Stimulated activated naive CD8-positive, alpha-beta T cell treated with anti-CD3 and anti-CD28 coated beads, Interleukin-15, Interleukin-2, amounts not matched to agents 100 U/mL and 50 U/mL, for 24 hours (primary cell): ENCODE measurements around the gene PTPRC.

Experiments used
- ATAC-seq: fragments of 150-1000 bp; cut with Tn5 transposase; one replicate; pipeline ENCODE4 v1.10.0; 2021
- DNase-seq: peaks from one replicate; pipeline ENCODE4 v3.0.0; 2021

Gene PTPRC

DNA sequence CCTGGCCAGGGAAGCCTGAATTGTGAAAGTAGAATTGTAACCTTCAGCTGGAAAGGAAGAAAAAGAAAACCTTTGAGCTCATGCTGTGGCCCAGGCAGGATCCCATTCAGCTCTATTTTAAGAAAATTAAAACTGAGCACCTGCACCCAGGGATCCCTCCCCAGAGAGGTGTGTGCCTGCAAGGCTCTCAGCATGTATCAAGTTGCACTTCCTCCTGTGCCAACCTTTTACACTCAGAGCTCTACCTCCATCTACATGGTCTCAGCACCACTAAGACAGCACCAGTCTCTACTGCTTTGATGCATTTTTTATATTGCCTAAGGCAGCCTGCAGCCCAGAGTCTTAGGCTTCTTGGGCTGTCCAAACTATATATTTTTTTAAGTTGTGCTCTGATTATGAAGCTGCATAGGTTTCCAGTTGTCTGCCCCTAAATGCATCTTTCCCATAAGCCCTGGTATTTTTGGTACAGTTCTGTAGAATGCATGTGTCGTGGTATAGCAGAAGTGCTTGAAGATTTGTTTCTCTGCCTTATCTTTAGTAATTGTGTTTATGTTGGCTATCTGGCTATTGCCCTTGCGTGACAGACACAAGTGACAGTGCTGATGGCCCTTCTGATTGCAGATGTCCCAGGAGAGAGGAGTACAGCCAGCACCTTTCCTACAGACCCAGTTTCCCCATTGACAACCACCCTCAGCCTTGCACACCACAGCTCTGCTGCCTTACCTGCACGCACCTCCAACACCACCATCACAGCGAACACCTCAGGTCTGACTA, 63.1 kb downstream of the PTPRC start:
- no peak for DNase-seq
- no peak for ATAC-seq

DNA sequence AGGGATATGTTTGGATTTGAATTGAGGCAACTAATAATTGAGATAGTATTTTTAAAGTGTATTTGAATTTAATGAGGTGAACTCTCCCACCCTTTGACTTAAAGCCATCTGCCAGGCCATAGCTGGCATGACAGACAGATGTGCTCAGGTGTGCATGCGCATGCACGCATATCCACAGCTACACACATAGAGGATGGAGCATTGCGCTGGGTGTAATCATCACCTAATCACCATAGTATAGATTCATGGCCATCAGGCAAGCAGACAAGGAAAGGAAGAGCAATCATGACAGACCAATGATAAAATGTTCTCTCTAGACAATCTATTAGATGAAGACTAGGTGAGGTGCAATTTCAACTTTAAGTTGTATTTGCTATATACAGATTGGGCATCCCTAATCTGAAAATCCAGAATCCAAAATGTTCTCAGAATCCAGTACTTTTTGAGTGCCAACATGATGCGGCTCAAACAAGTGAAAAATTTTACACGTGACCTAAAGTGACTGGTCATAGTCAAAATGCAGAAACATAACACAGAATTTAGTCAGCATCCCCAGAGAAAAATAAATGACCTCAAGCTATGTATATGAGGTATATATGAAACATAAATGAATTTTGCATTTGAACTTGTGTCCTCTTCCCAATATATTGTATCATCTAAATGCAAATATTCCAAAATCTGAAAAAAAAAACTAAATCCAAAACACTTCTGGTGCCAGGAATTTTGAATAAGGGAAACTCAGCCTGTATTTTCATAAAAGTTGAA, 70.1 kb downstream of the PTPRC start:
- no peak for ATAC-seq
- DNase-seq, result no peak

- no peak for ATAC-seq
- no peak for DNase-seq
These were observed 73.0 kb downstream of the PTPRC start for GRCh38 chr1:198711837-198712236.

- no peak for ATAC-seq
- DNase-seq, result no peak
These were observed 74.2 kb downstream of the PTPRC start for GRCh38 chr1:198713081-198713480.

DNA sequence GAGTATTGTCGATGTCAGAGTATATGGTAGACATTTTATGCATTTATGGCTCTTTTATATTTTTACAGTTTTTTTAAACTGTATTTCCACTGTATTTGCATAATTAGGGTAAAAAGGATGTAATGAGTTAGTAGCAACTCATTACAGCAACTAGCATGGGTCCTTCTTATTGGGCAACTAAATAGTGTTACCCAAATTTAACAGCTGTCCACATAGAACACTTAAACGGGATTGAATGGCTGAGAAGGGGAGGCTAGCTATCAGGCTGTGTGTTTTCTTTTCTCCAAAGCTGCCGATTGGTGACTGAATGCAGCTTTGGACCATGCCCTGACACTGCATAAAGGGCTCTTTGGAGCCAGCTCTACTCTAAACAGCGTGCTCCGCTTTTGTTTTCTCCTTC, 75.4 kb downstream of the PTPRC start:
- ATAC-seq (no peak), DNase-seq (no peak)

- DNase-seq, result no peak
- no peak for ATAC-seq
These were observed 77.2 kb downstream of the PTPRC start for GRCh38 chr1:198716051-198716450.

- DNase-seq (no peak), ATAC-seq (no peak)
These were observed 78.7 kb downstream of the PTPRC start for GRCh38 chr1:198717510-198717909.

GRCh38 chr1:198723127-198723526, 84.3 kb downstream of the PTPRC start:
- DNase-seq, result no peak
- no peak for ATAC-seq

DNA sequence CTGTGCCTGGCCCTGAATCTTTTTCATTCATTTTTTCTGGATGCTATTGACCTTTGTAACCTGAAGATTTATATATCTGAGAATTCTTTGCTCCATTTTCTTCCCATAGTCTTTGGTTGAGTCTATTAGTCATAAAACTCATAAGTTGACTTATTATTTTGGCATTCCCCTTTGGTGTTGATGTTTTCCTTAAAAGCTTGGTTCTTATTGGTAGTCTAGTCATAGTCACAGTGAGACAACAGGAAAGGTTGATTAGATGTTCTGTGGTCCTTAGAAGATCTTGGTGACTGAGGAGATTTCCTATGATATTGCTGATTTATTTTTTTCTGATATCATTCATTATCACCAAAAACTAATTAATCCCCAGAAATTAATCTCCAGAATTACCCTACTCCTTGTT, 86.2 kb downstream of the PTPRC start:
- no peak for ATAC-seq

GRCh38 chr1:198726455-198726854, 87.6 kb downstream of the PTPRC start:
- DNase-seq (no peak), ATAC-seq (peak; percentile 76)

More for the DNA sequence above, 86.2 kb downstream of the PTPRC start:
- no peak for DNase-seq

GRCh38 chr1:198729195-198729863, 90.5 kb downstream of the PTPRC start:
- DNase-seq (no peak), ATAC-seq (no peak)

DNA sequence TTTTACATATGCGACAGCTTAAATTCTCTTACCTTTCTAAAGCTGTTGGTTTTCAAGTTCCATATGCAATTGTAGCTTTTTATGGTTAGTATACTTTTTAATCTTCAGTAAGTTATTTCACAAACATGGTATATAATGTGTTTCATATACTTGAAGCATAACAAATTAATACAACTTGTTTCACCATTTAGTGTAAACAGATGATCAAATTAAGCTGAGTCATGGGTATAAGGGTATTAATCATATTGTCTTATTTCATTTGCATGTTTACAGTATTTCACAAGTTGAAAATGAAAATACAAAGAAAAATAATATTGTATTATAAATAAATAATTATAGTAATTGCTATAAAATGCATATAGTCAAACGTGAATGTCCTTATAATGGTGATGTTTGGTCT, 92.1 kb downstream of the PTPRC start:
- ATAC-seq, result no peak
- no peak for DNase-seq

DNA sequence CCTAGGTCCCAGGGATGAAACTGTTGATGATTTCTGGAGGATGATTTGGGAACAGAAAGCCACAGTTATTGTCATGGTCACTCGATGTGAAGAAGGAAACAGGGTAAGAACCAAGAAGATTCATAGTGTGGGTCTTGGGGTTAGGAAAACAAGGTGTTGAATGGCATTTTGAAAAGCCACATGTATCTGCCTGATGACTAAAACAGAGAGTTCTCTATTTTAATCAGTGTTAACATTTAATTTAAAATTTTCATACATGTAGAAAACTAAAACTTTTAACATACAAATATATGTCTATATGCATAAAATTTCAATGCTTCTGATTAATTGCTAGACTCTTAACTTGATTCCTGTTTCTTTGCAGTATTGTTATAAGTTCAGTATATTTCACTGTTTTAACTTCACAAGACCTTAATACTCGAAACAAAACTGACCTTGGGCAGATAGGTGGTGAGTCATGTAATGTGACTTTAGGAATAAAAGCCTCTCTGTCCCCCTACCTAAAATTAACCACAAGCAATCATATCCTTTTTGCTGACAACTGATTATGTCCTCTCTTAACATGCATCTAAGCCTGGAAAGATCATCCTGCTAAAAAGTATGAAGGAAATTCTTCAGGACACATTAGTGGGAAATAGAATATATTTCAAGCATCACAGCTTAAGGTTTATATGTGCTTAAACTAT, 95.6 kb downstream of the PTPRC start:
- peak; percentile 91 for ATAC-seq

DNA sequence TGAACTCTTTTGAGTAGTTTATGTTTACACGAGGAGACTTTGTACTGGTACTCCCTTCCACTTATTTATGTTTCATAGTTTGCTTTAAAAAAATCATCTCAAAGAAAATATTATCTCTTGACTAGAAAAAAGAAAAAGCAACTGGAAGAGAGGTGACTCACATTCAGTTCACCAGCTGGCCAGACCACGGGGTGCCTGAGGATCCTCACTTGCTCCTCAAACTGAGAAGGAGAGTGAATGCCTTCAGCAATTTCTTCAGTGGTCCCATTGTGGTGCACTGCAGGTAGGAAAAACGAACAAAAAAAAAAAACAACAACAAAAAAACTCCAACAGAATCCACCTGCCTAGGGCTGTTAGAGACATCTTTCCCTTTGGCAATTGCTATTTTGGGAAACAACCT, 102.9 kb downstream of the PTPRC start:
- DNase-seq (no peak), ATAC-seq (no peak)

More for the DNA sequence above, 95.6 kb downstream of the PTPRC start:
- no peak for DNase-seq

DNA sequence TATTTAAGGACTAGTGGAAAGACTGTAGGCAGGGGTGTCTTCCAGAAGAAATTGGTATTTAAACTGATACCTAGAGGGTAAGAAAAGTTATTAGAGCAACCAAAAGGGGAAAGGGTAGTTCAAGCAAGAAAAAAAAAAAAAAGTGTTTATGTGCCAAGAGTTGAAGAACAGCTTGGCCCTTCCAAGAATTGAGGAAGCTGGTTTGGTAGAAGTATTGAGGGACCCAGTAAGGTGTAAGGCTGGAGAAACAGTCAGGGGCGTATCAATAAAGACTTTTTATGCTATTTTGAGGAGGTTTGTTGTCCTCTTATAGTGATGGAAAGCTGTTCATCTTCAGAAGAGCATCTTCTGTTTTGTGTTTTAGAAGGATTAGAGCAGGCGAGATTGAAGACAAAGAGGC, 108.3 kb downstream of the PTPRC start:
- DNase-seq, result no peak
- ATAC-seq, result no peak

- no peak for ATAC-seq
- no peak for DNase-seq
These were observed 110.4 kb downstream of the PTPRC start for GRCh38 chr1:198749279-198749678.

GRCh38 chr1:198750081-198750480, 111.2 kb downstream of the PTPRC start:
- ATAC-seq, result no peak
- no peak for DNase-seq

DNA sequence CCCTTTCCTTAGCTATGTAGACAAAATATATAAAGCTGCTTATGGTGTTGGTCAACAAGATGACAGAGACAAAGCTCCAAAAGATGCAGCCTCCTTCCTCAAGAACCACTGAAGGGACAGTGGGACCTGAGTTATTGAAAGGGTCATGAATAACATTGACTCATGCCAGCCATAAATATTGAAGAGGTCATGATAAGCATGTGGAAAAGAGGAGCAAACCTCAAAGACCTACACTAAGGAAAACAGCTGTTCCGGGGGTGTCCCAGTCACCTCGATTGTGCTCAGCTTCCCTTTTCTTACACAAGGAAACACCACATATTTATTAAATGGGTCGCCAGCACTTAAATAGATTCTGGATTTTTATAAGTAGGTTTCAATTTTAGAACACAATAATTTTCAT, 112.9 kb downstream of the PTPRC start:
- no peak for ATAC-seq

DNA sequence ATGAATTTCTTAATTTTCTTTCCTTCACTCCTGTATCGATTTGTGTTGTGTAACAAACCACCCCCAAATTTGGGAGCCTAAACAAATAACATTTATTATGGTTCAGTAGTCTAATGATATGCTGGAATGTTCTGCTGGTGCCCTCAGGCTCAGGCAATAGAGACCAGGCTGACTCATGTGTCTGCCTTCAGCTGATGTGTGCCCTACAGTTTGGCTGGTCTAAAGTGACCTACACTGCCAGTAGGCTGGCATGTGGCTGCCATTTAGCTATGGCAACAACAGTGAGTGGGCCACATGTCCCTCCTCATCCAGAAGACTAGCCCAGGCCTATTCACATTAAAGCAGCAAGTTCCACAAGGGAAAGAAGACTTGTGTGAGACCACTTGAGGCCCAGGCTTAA, 115.8 kb downstream of the PTPRC start:
- DNase-seq, result no peak
- ATAC-seq, result no peak

More for the DNA sequence above, 112.9 kb downstream of the PTPRC start:
- no peak for DNase-seq

GRCh38 chr1:198755715-198756114, 116.9 kb downstream of the PTPRC start:
- no peak for DNase-seq
- ATAC-seq, result no peak

- ATAC-seq, result no peak
- no peak for DNase-seq
These were observed 117.6 kb downstream of the PTPRC start for GRCh38 chr1:198756470-198756869.

DNA sequence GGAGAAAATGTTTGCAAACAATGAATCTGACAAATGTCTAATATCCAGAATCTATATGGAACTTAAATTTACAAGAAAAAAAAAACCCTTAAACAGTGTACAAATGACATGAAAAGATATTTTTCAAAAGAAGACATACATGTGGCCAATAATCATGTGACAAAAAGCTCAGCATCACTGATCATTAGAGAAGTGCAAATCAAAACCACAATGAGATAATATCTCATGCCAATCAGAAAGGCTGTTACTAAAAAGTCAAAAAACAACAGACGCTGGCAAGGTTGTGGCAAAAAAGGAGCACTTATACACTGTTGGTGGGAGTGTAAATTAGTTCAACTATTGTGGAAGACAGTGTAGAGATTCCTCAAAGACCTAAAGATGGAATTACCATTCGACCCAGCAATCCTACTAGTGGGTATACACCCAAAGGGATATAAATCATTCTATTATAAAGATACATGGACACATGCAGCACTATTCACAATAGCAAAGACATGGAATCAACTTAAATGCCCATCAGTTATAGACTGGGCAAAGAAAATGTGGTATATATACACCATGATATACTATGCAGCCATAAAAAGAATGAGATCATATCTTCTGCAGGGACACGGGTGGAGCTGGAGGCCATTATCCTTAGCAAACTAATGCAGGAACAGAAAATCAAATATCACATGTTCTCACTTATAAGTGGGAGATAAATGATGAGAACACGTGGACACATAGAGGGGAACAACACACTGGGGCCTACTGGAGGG, 123.2 kb downstream of the PTPRC start:
- no peak for DNase-seq
- no peak for ATAC-seq
